ENCODE data around the gene SLC1A2. TPM values are rescaled to one million over a fixed set of nuclear protein-coding genes. Genes with fewer than 3 reads are reported as not detected.

SLC1A2 gene
- total RNA-seq, 1 donor from 2014 or later, result 54.3 TPM

DNA sequence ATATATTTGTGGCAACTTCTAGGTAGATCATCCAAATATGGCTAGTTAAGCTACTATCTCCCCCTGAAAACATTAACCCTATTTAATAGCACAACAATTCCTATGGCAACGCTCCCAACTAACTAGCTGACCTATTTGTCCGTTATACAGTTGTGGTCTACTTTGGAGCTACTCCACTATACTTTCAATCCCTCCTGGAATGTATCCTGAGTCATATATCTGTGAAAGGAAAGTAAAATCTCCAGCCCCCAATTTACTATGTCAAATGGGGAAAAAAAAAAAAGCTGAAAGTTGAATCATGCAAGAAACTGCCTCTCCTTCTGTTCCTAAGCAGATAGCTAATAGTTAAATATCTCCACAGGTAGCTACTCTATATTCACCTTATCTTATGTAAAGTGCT is 151.9 kb downstream of the SLC1A2 start:
- Mint-ChIP-seq H3K36me3 (ENCODE audit: unreplicated experiment) (peaks cover 12% of the 10 kb centered on the region), H3K27me3 (ENCODE audit: unreplicated experiment) (no peaks in the 10 kb centered on the region), H3K27ac (ENCODE audit: unreplicated experiment) (no peak overlapping the region), H3K9me3 (ENCODE audit: unreplicated experiment) (no peaks in the 10 kb centered on the region), H3K4me1 (ENCODE audit: low read depth, unreplicated experiment) (peaks cover 4% of the 10 kb centered on the region), H3K4me3 (ENCODE audit: unreplicated experiment) (no peak overlapping the region)
- no peak for DNase-seq
- TF ChIP-seq, protein P1, sequence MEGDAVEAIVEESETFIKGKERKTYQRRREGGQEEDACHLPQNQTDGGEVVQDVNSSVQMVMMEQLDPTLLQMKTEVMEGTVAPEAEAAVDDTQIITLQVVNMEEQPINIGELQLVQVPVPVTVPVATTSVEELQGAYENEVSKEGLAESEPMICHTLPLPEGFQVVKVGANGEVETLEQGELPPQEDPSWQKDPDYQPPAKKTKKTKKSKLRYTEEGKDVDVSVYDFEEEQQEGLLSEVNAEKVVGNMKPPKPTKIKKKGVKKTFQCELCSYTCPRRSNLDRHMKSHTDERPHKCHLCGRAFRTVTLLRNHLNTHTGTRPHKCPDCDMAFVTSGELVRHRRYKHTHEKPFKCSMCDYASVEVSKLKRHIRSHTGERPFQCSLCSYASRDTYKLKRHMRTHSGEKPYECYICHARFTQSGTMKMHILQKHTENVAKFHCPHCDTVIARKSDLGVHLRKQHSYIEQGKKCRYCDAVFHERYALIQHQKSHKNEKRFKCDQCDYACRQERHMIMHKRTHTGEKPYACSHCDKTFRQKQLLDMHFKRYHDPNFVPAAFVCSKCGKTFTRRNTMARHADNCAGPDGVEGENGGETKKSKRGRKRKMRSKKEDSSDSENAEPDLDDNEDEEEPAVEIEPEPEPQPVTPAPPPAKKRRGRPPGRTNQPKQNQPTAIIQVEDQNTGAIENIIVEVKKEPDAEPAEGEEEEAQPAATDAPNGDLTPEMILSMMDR (IDR thresholded peaks at IDR 0.05; ENCODE audit: partially characterized antibody, unreplicated experiment), result no peak

DNA sequence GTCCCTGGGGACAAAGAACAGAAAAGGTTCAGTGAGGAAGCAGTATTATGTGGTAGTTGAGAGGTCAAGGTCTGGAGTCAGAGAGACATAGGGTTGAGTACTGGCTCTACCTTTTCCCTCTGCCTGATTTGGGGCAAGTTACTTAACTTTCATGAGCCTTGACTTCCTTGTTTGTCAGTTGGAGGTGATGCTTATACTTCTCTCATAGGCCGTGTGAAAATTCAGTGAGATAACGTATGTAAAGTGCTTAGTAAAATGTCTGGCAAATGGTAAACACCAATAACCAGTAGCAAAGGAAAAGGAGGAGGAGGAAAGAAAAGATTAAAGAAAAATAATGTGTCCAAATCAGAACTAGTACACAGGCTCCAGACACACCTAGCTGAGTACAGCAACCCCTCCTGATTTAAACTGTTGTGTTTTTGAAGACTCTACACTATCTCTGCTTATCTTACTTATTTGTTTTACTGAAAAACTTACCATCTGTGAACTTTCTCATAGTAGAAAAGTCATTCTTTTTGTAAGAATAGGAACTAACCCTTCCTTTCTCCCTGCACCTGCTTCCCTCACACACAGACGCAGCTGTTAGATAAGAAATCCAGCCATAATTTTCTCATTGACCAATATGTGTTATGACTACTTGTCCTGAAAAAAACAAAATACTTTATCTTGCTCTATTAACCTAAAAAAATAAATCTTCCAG is 153.5 kb downstream of the SLC1A2 start:
- Mint-ChIP-seq H3K9me3 (ENCODE audit: unreplicated experiment) (no peaks in the 10 kb centered on the region), H3K36me3 (ENCODE audit: unreplicated experiment) (peaks cover 4% of the 10 kb centered on the region), H3K4me3 (ENCODE audit: unreplicated experiment) (no peak overlapping the region), H3K27ac (ENCODE audit: unreplicated experiment) (no peak overlapping the region), H3K4me1 (ENCODE audit: low read depth, unreplicated experiment) (no peaks in the 10 kb centered on the region), H3K27me3 (ENCODE audit: unreplicated experiment) (no peaks in the 10 kb centered on the region)
- no peak for DNase-seq
- TF ChIP-seq, protein P1 (IDR thresholded peaks at IDR 0.05; ENCODE audit: partially characterized antibody, unreplicated experiment), result no peak

DNA sequence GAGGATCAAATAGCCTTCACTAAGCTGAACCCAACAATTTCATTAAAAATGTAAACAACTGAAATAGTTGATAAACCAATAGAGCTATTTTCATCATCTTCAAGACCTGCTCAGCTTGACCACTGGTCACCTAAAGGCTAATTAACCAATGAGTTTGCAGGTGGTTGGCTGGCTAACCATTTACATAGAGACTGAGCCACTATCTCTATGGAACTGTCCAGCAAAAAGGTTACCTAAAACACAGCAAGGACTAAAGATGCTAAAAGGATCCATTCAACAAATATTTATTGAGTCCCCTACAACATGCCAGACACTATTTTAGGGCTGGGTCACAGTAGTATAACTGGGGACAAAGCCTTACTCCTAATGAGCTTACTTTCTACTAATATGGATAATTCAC is 156.6 kb downstream of the SLC1A2 start:
- no peaks in the 10 kb centered on the region for H3K27me3 Mint-ChIP-seq (ENCODE audit: unreplicated experiment)
- H3K27ac Mint-ChIP-seq (ENCODE audit: unreplicated experiment), result no peak overlapping the region
- TF ChIP-seq, protein P1 (IDR thresholded peaks at IDR 0.05; ENCODE audit: partially characterized antibody, unreplicated experiment), result no peak
- peaks cover 4% of the 10 kb centered on the region for H3K4me1 Mint-ChIP-seq (ENCODE audit: low read depth, unreplicated experiment)
- H3K36me3 Mint-ChIP-seq (ENCODE audit: unreplicated experiment), result no peaks in the 10 kb centered on the region
- H3K9me3 Mint-ChIP-seq (ENCODE audit: unreplicated experiment), result no peaks in the 10 kb centered on the region
- DNase-seq, result no peak
- H3K4me3 Mint-ChIP-seq (ENCODE audit: unreplicated experiment), result no peak overlapping the region

DNA sequence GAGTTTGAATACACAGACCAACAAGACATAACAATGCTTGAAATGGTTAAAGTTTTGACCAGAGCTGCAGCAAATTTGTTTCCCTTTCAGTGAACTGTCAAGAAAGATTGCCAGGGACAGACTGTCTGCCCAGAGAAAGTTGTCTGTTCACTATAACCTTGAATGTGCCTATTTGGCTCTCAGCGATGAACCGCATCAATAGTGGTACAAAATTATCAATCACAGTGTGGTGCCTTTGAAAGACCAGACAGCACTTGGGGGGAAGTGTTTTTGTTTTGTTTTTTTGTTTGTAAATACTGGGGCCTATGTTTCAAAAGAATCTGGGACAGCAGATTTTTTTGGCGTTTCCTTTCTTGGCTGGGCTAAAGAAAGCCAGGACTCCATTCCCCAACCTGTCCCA is 157.3 kb downstream of the SLC1A2 start:
- H3K4me1 Mint-ChIP-seq (ENCODE audit: low read depth, unreplicated experiment), result peaks cover 4% of the 10 kb centered on the region
- no peak overlapping the region for H3K4me3 Mint-ChIP-seq (ENCODE audit: unreplicated experiment)
- H3K27ac Mint-ChIP-seq (ENCODE audit: unreplicated experiment), result no peak overlapping the region
- no peak for DNase-seq
- TF ChIP-seq, protein P1 (IDR thresholded peaks at IDR 0.05; ENCODE audit: partially characterized antibody, unreplicated experiment), result no peak
- H3K27me3 Mint-ChIP-seq (ENCODE audit: unreplicated experiment), result no peaks in the 10 kb centered on the region
- H3K36me3 Mint-ChIP-seq (ENCODE audit: unreplicated experiment), result peaks cover 3% of the 10 kb centered on the region
- no peaks in the 10 kb centered on the region for H3K9me3 Mint-ChIP-seq (ENCODE audit: unreplicated experiment)

DNA sequence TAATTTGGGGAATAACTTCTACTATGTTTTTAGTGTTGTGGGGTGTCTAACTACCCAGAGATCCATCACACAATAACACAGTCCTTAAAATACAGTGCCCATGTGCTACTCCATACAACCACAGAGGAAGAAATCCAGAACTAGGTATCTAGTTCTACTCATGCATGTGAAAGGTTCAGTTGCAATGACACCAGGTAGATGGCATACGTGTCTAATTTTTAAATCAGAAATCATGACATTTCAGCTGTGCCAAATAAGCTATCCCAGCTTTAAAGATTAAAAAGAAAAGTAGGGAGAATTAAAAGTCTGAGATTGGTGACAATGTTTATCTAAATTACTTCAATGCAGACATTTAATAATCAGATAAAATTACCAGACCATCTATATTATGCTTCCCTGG is 158.2 kb downstream of the SLC1A2 start:
- Mint-ChIP-seq H3K27me3 (ENCODE audit: unreplicated experiment) (no peaks in the 10 kb centered on the region), H3K36me3 (ENCODE audit: unreplicated experiment) (peaks cover 3% of the 10 kb centered on the region), H3K4me1 (ENCODE audit: low read depth, unreplicated experiment) (peaks cover 4% of the 10 kb centered on the region), H3K27ac (ENCODE audit: unreplicated experiment) (no peak overlapping the region), H3K9me3 (ENCODE audit: unreplicated experiment) (no peaks in the 10 kb centered on the region), H3K4me3 (ENCODE audit: unreplicated experiment) (no peak overlapping the region)
- DNase-seq, result no peak
- TF ChIP-seq, protein P1 (IDR thresholded peaks at IDR 0.05; ENCODE audit: partially characterized antibody, unreplicated experiment), result no peak
